ENCODE measurements around the gene NRG3. TPM values are rescaled to one million over a fixed set of nuclear protein-coding genes. Genes with fewer than 3 reads are reported as not detected.

Gene NRG3
- total RNA-seq, 2 experiments from 2014 or later, result not detected

- Histone ChIP-seq H3K36me3 (ENCODE audit: insufficient read depth, low read length) (no peaks in the 10 kb centered on the region), H3K9me3 (ENCODE audit: low read length) (no peaks in the 10 kb centered on the region), H2AFZ (ENCODE audit: low read length) (no peak overlapping the region), H3K4me3 (ENCODE audit: low read depth, low read length, poor library complexity, severe bottlenecking) (no peak overlapping the region), H4K20me1 (ENCODE audit: insufficient read depth, low read length) (no peaks in the 10 kb centered on the region), H3K79me2 (ENCODE audit: insufficient read depth, low read depth, low read length) (no peaks in the 10 kb centered on the region), H3K4me2 (ENCODE audit: low read length) (no peak overlapping the region), H3K27ac (ENCODE audit: low read depth, low read length, poor library complexity, severe bottlenecking) (no peak overlapping the region), H3K4me1 (ENCODE audit: insufficient read depth, low read length, poor library complexity, severe bottlenecking) (no peaks in the 10 kb centered on the region), H3K9me2 (ENCODE audit: insufficient read depth, low read length) (no peaks in the 10 kb centered on the region)
- ChIA-PET CTCF (ENCODE audit: unreplicated experiment) (no interaction called here), POLR2A (no interaction called here)
- intact Hi-C loops (cut with micrococcal nuclease; ENCODE audit: unreplicated experiment), result no loop called here
- TF ChIP-seq EZH2phosphoT487 (IDR thresholded peaks at IDR 0.05; ENCODE audit: borderline replicate concordance, low read depth, low read length) (no peak), CTCF (conservative IDR thresholded peaks at IDR 0.05; ENCODE audit: low read length) (no peak)
- no peak for DNase-seq (ENCODE audit: low spot score)
- no TSS peak for BruUV-seq (replicated peaks)
These were observed 503.2 kb downstream of the NRG3 start for GRCh38 chr10:82378146-82378545.

GRCh38 chr10:82383350-82383749 is 508.4 kb downstream of the NRG3 start:
- intact Hi-C loops (cut with micrococcal nuclease; ENCODE audit: unreplicated experiment), result no loop called here
- CTCF ChIA-PET (ENCODE audit: unreplicated experiment), result no interaction called here

More at GRCh38 chr10:82383350-82383749, 508.4 kb downstream of the NRG3 start:
- no TSS peak for BruUV-seq (replicated peaks)
- Histone ChIP-seq H3K27ac (ENCODE audit: low read depth, low read length, poor library complexity, severe bottlenecking) (no peak overlapping the region), H3K4me2 (ENCODE audit: low read length) (no peak overlapping the region), H4K20me1 (ENCODE audit: insufficient read depth, low read length) (no peaks in the 10 kb centered on the region), H2AFZ (ENCODE audit: low read length) (no peak overlapping the region), H3K36me3 (ENCODE audit: insufficient read depth, low read length) (no peaks in the 10 kb centered on the region; the same call in 1 of the 2 replicates), H3K4me1 (ENCODE audit: insufficient read depth, low read length, poor library complexity, severe bottlenecking) (no peaks in the 10 kb centered on the region), H3K79me2 (ENCODE audit: insufficient read depth, low read depth, low read length) (no peaks in the 10 kb centered on the region), H3K4me3 (ENCODE audit: low read depth, low read length, poor library complexity, severe bottlenecking) (no peak overlapping the region), H3K9me2 (ENCODE audit: insufficient read depth, low read length) (no peaks in the 10 kb centered on the region), H3K9me3 (ENCODE audit: low read length) (no peaks in the 10 kb centered on the region)
- POLR2A ChIA-PET, result no interaction called here
- no peak for DNase-seq (ENCODE audit: low spot score)
- TF ChIP-seq EZH2phosphoT487 (IDR thresholded peaks at IDR 0.05; ENCODE audit: borderline replicate concordance, low read depth, low read length), result no peak
- TF ChIP-seq CTCF (conservative IDR thresholded peaks at IDR 0.05; ENCODE audit: low read length), result no peak
